PFSK-1 (cell line): ENCODE results near the gene DNAAF5.

Experiments
- FOXP2 ChIP-seq: optimal IDR thresholded peaks from 2 replicates; pipeline ENCODE3; 2011; ENCODE audit warnings: borderline replicate concordance, control low read depth, inconsistent platforms; ENCODE audit not compliant: insufficient read depth; ENCODE audit errors: extremely low read length, extremely low read depth
- POLR2AphosphoS5 ChIP-seq: IDR thresholded peaks from 2 replicates; pipeline ENCODE4 v1.6.1; 2012; ENCODE audit warnings: low read depth, mild to moderate bottlenecking, control low read depth, low read length, moderate library complexity

- TF ChIP-seq POLR2AphosphoS5: no peak
- no peak for TF ChIP-seq FOXP2
These were observed 37.3 kb downstream of the DNAAF5 start for GRCh38 chr7:763762-764161.
